SU-DHL-6 (cell line): ENCODE measurements around the gene WNT1.

ENCODE experiments used
- H2AFZ ChIP-seq: fragments of 200-600 bp; sonication (generic); 2 replicates; pipeline ENCODE4 v1.6.1; 2014; ENCODE audit warnings: low read depth, mild to moderate bottlenecking, moderate library complexity, mixed read lengths, antibody characterized with exemption, low read length; ENCODE audit not compliant: severe bottlenecking
- H3F3A ChIP-seq: fragments of 200-600 bp; shearing (Covaris generic); 2 replicates; pipeline ENCODE4 v1.6.0; 2016; ENCODE audit warnings: antibody characterized with exemption, mild to moderate bottlenecking; ENCODE audit not compliant: insufficient read depth
- H3K27ac ChIP-seq: fragments of 200-600 bp; sonication (generic); 2 replicates; pipeline ENCODE4 v1.5.1; 2016; ENCODE audit warnings: low read depth, mild to moderate bottlenecking, low read length, moderate library complexity, mixed read lengths
- H3K27me3 ChIP-seq: fragments of 200-600 bp; sonication (generic), shearing (Covaris generic); 2 replicates; pipeline ENCODE4 v1.6.0; 2014; ENCODE audit warnings: mild to moderate bottlenecking, low read length
- H3K36me3 ChIP-seq: fragments of 200-600 bp; sonication (generic); 2 replicates; pipeline ENCODE4 v1.6.1; 2014; ENCODE audit warnings: mild to moderate bottlenecking, low read length, mixed read lengths
- H3K4me2 ChIP-seq: fragments of 300-600, 200-600 bp; shearing (Covaris generic), sonication (generic); 2 replicates; pipeline ENCODE4 v1.6.0; 2014; ENCODE audit warnings: low read length, low read depth, mild to moderate bottlenecking; ENCODE audit not compliant: poor library complexity, severe bottlenecking
- H3K4me3 ChIP-seq: fragments of 200-600 bp; sonication (generic); 2 replicates; pipeline ENCODE4 v1.5.1; 2014; ENCODE audit warnings: antibody characterized with exemption, low read length, mild to moderate bottlenecking, mixed read lengths; ENCODE audit not compliant: insufficient read depth, poor library complexity, severe bottlenecking
- H3K79me2 ChIP-seq: fragments of 200-600 bp; sonication (generic); 2 replicates; pipeline ENCODE4 v1.6.1; 2014; ENCODE audit warnings: mild to moderate bottlenecking, low read length, moderate library complexity; ENCODE audit not compliant: insufficient read depth
- H3K9ac ChIP-seq: fragments of 200-600 bp; sonication (generic); 2 replicates; pipeline ENCODE4 v1.7.0; 2014; ENCODE audit warnings: mild to moderate bottlenecking, low read length
- H3K9me2 ChIP-seq: fragments of 200-600 bp; sonication (generic); replicated peaks from 2 replicates; pipeline ENCODE4 v1.6.1; 2014; ENCODE audit warnings: low read length; ENCODE audit not compliant: insufficient read depth
- H3K9me3 ChIP-seq: fragments of 200-600 bp; sonication (generic); 2 replicates; pipeline ENCODE4 v1.6.1; 2014; ENCODE audit warnings: low read length, mixed read lengths; ENCODE audit not compliant: insufficient read depth
- H4K20me1 ChIP-seq: fragments of 200-600 bp; sonication (generic); 2 replicates; pipeline ENCODE4 v1.6.1; 2014; ENCODE audit warnings: low read depth, mild to moderate bottlenecking, antibody characterized with exemption, low read length, moderate library complexity, mixed read lengths
- CTCF ChIP-seq: fragments of 200-600 bp; sonication (generic); IDR thresholded peaks from one replicate; pipeline ENCODE4 v1.5.1; 2017; ENCODE audit warnings: antibody characterized with exemption, mild to moderate bottlenecking, low read length, moderate library complexity; ENCODE audit not compliant: insufficient read depth, poor library complexity, severe bottlenecking
- EZH2phosphoT487 ChIP-seq: fragments of 200-600 bp; sonication (generic), shearing (Covaris generic); conservative IDR thresholded peaks from 2 replicates; pipeline ENCODE4 v1.6.1; 2018; ENCODE audit warnings: mild to moderate bottlenecking, antibody characterized with exemption, low read length, moderate library complexity, mixed read lengths

The WNT1 gene

GRCh38 chr12:49008943-49009342 lies 30.8 kb downstream of the WNT1 start:
- no peak for TF ChIP-seq EZH2phosphoT487
- TF ChIP-seq CTCF = no peak
- Histone ChIP-seq H3F3A (peaks cover 5% of the 10 kb centered on the region; the same call in 1 of the 2 replicates), H3K9ac (no peak overlapping the region), H3K27me3 (no peaks in the 10 kb centered on the region), H3K4me2 (no peak overlapping the region), H3K9me2 (no peaks in the 10 kb centered on the region), H3K4me3 (no peak overlapping the region), H3K27ac (no peak overlapping the region), H3K9me3 (no peaks in the 10 kb centered on the region), H3K36me3 (no peaks in the 10 kb centered on the region), H3K79me2 (no peaks in the 10 kb centered on the region), H2AFZ (no peak overlapping the region), H4K20me1 (no peaks in the 10 kb centered on the region)

GRCh38 chr12:49010092-49010668 lies 32.1 kb downstream of the WNT1 start:
- Histone ChIP-seq H2AFZ (no peak overlapping the region), H4K20me1 (no peaks in the 10 kb centered on the region), H3K4me3 (no peak overlapping the region), H3K9ac (no peak overlapping the region), H3K79me2 (no peaks in the 10 kb centered on the region), H3K27me3 (no peaks in the 10 kb centered on the region), H3K4me2 (no peak overlapping the region), H3K36me3 (no peaks in the 10 kb centered on the region), H3F3A (peaks cover 5% of the 10 kb centered on the region; the same call in 1 of the 2 replicates), H3K9me2 (no peaks in the 10 kb centered on the region), H3K27ac (no peak overlapping the region), H3K9me3 (no peaks in the 10 kb centered on the region)
- TF ChIP-seq CTCF (no peak), EZH2phosphoT487 (no peak)

- H3K4me3 ChIP-seq = no peak overlapping the region
- TF ChIP-seq CTCF = no peak
- no peak for TF ChIP-seq EZH2phosphoT487
- no peaks in the 10 kb centered on the region for H4K20me1 ChIP-seq
- H3K27ac ChIP-seq = no peak overlapping the region
- H3K9ac ChIP-seq = no peak overlapping the region
- H3K36me3 ChIP-seq = no peaks in the 10 kb centered on the region
- no peaks in the 10 kb centered on the region for H3K27me3 ChIP-seq
- no peak overlapping the region for H2AFZ ChIP-seq
- H3K4me2 ChIP-seq = no peak overlapping the region
- no peaks in the 10 kb centered on the region for H3K9me2 ChIP-seq
- H3K9me3 ChIP-seq = no peaks in the 10 kb centered on the region
- H3F3A ChIP-seq = no peaks in the 10 kb centered on the region; the same call in none of the 2 replicates
- H3K79me2 ChIP-seq = peaks cover 2% of the 10 kb centered on the region; the same call in 1 of the 2 replicates
These were observed 34.6 kb downstream of the WNT1 start for GRCh38 chr12:49012739-49013138.
